ENCODE results near the gene SULF2. TPM values are rescaled to one million over a fixed set of nuclear protein-coding genes. Genes with fewer than 3 reads are reported as not detected.

SULF2 gene
- total RNA-seq, 1 donor from 2014 or later = 97.8 TPM

DNA sequence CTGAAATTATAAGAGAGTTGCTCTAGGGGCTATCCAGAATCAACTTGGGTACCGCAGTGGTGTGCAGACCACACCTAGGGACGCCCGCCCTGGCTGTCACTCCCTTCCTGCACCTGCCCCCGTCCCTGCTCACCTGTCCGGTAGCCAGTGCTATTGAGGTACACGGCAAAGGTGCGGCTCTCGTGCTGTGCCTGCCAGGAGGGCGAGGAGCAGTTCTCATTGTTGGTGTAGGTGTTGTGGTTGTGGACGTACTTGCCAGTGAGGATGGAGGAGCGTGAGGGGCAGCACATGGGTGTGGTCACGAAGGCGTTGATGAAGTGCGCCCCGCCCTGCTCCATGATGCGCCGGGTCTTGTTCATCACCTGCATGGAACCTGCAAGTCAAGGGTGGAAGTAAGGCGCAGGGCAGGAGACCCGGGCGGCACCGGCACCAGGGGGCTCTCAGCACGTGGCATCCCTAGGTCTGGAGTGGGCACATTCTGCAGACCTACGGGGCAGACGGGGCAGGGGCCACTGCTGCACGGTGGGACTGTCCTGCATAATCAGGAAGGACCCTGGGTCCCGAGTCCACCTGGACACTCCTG is 48.6 kb downstream of the SULF2 start:
- peaks cover 2% of the 10 kb centered on the region for H3K9me3 Mint-ChIP-seq (ENCODE audit: unreplicated experiment)
- H3K4me1 Mint-ChIP-seq (ENCODE audit: low read depth, unreplicated experiment) = peaks cover 9% of the 10 kb centered on the region
- TF ChIP-seq, protein P1, sequence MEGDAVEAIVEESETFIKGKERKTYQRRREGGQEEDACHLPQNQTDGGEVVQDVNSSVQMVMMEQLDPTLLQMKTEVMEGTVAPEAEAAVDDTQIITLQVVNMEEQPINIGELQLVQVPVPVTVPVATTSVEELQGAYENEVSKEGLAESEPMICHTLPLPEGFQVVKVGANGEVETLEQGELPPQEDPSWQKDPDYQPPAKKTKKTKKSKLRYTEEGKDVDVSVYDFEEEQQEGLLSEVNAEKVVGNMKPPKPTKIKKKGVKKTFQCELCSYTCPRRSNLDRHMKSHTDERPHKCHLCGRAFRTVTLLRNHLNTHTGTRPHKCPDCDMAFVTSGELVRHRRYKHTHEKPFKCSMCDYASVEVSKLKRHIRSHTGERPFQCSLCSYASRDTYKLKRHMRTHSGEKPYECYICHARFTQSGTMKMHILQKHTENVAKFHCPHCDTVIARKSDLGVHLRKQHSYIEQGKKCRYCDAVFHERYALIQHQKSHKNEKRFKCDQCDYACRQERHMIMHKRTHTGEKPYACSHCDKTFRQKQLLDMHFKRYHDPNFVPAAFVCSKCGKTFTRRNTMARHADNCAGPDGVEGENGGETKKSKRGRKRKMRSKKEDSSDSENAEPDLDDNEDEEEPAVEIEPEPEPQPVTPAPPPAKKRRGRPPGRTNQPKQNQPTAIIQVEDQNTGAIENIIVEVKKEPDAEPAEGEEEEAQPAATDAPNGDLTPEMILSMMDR (IDR thresholded peaks at IDR 0.05; ENCODE audit: partially characterized antibody, unreplicated experiment) = no peak
- peaks cover 21% of the 10 kb centered on the region for H3K36me3 Mint-ChIP-seq (ENCODE audit: unreplicated experiment)
- no peak overlapping the region for H3K4me3 Mint-ChIP-seq (ENCODE audit: unreplicated experiment)
- DNase-seq = no peak
- no peak overlapping the region for H3K27ac Mint-ChIP-seq (ENCODE audit: unreplicated experiment)
- peaks cover 7% of the 10 kb centered on the region for H3K27me3 Mint-ChIP-seq (ENCODE audit: unreplicated experiment)

DNA sequence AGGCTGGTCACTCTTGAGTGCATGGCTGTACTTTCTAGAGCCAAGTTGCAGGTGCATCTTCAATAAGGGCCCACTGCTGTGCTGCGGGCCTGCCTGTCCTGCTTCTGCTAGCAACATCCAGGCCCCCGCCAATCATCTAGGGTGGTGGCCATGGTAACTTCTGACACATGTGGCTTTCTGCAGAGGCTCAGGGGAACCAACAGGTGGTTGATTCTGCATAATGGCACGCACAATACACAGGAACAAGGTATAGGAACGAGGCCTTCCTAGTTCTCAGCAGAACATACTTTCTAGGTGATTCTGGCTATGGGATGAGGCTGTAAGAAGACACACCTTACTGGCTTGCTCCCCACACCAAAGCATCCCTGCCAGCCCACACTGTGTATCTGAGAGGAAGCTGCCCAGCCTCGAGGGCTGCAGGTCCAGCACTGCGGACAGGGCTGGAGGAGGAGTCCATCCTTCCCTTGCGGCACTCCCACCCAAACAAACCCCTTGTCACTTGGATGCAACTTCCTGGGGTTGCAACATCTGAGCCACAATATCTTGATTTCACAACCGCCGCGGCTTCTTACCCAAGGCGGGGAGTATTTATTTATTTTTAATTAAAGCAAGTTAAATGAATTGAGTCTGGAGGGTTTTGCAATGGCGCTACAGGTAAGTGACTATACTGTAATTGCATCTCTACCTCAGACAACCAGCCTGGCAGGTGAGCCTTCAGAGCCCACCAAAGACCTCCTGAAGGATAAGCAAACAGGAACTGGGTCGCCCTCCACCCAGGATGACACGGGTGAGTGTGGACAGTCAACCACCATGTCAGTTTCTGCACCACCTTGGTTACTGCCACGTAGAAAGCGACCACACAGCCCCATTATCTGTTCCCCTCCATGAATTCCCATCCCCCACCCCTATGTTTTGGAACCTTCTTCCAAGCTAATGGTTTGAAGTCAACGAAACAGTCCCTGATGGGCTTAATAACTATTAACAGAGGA is 49.6 kb downstream of the SULF2 start:
- no peak overlapping the region for H3K4me3 Mint-ChIP-seq (ENCODE audit: unreplicated experiment)
- TF ChIP-seq, protein P1 (IDR thresholded peaks at IDR 0.05; ENCODE audit: partially characterized antibody, unreplicated experiment) = no peak
- peaks cover 21% of the 10 kb centered on the region for H3K36me3 Mint-ChIP-seq (ENCODE audit: unreplicated experiment)
- no peak for DNase-seq
- peaks cover 2% of the 10 kb centered on the region for H3K4me1 Mint-ChIP-seq (ENCODE audit: low read depth, unreplicated experiment)
- H3K27me3 Mint-ChIP-seq (ENCODE audit: unreplicated experiment) = peaks cover 3% of the 10 kb centered on the region
- H3K27ac Mint-ChIP-seq (ENCODE audit: unreplicated experiment) = no peak overlapping the region
- H3K9me3 Mint-ChIP-seq (ENCODE audit: unreplicated experiment) = peaks cover 2% of the 10 kb centered on the region

DNA sequence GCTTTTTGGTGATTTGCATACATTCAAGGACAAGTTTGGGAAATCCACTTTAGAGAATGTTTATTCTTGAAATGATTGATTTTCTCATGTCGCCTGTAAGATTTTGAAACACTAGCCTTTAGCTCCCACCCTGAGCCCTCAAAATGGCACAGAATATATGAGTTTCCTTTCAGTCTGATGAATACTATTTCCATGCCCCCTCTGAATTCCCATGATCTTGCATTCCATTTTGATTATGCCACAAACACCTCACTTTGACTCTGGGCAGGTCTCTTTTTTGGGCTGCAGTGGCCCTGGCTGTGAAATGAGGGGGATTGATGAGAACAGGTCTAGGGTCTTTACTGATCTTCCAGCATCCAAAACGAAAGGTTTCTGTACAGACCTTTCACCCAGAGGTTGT is 50.4 kb downstream of the SULF2 start:
- H3K27me3 Mint-ChIP-seq (ENCODE audit: unreplicated experiment) = peaks cover 3% of the 10 kb centered on the region
- TF ChIP-seq, protein P1 (IDR thresholded peaks at IDR 0.05; ENCODE audit: partially characterized antibody, unreplicated experiment) = no peak

DNA sequence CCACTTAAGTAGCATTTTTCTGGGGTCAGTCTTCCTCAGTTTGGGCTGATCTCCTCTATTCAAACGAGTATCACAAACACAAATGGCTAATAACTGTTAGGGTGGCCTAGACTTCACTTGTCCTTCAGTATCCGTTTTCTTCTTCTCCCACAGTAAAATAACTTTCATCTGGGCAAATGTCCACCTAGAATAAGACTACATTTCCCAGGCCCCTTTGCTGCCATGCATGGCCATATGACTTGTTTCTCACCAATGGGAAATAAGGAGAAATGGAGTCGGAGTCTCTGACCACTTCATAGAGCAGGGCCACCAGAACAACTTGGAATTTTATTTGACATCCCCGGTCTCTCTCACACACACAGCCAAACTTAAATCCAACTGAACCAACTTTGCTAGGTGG is 51.4 kb downstream of the SULF2 start:
- Mint-ChIP-seq H3K27me3 (ENCODE audit: unreplicated experiment) (peaks cover 1% of the 10 kb centered on the region), H3K9me3 (ENCODE audit: unreplicated experiment) (peaks cover 2% of the 10 kb centered on the region), H3K36me3 (ENCODE audit: unreplicated experiment) (peaks cover 17% of the 10 kb centered on the region), H3K4me3 (ENCODE audit: unreplicated experiment) (no peak overlapping the region), H3K4me1 (ENCODE audit: low read depth, unreplicated experiment) (no peaks in the 10 kb centered on the region), H3K27ac (ENCODE audit: unreplicated experiment) (no peak overlapping the region)
- no peak for DNase-seq
- TF ChIP-seq, protein P1 (IDR thresholded peaks at IDR 0.05; ENCODE audit: partially characterized antibody, unreplicated experiment) = no peak

More for the DNA sequence above, 50.4 kb downstream of the SULF2 start:
- H3K9me3 Mint-ChIP-seq (ENCODE audit: unreplicated experiment) = peaks cover 2% of the 10 kb centered on the region
- no peak overlapping the region for H3K4me3 Mint-ChIP-seq (ENCODE audit: unreplicated experiment)
- H3K36me3 Mint-ChIP-seq (ENCODE audit: unreplicated experiment) = peaks cover 21% of the 10 kb centered on the region
- H3K27ac Mint-ChIP-seq (ENCODE audit: unreplicated experiment) = no peak overlapping the region
- H3K4me1 Mint-ChIP-seq (ENCODE audit: low read depth, unreplicated experiment) = peaks cover 2% of the 10 kb centered on the region
- DNase-seq = no peak

DNA sequence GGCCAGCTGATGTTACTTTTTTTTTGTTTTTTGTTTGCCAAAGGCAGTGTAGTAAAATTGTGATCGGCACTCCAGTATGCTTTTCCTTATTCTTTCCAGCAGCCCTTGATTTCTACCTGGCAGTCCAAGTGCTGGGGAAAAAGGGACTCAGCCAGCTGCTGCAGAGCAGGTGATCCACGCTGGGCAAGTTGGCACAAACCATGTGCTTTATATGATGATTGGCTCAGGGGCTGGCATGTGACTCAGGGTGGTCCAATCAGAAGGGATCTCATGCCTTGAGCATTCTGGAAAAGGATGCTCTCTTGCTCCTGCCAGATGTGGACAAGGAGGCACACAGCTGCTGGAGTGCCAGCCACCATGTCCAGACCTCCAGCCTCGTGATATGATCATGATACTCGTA is 54.5 kb downstream of the SULF2 start:
- no peak overlapping the region for H3K4me3 Mint-ChIP-seq (ENCODE audit: unreplicated experiment)
- H3K4me1 Mint-ChIP-seq (ENCODE audit: low read depth, unreplicated experiment) = peaks cover 8% of the 10 kb centered on the region
- H3K27me3 Mint-ChIP-seq (ENCODE audit: unreplicated experiment) = peaks cover 3% of the 10 kb centered on the region
- peaks cover 12% of the 10 kb centered on the region for H3K36me3 Mint-ChIP-seq (ENCODE audit: unreplicated experiment)
- no peak for DNase-seq
- H3K27ac Mint-ChIP-seq (ENCODE audit: unreplicated experiment) = no peak overlapping the region
- TF ChIP-seq, protein P1 (IDR thresholded peaks at IDR 0.05; ENCODE audit: partially characterized antibody, unreplicated experiment) = no peak
- peaks cover 5% of the 10 kb centered on the region for H3K9me3 Mint-ChIP-seq (ENCODE audit: unreplicated experiment)
